Ascending aorta (tissue), 2 donors: Measurements from ENCODE around the gene NLRC3. TPM values are rescaled to one million over a fixed set of nuclear protein-coding genes. Genes with fewer than 3 reads are reported as not detected.

ENCODE experiments used
- DNase-seq, 2 donors: peaks; one replicate each; pipeline ENCODE4 v3.0.0-alpha.2; 2019; ENCODE audit warnings: low spot score in 2 of 2
- H3K27ac ChIP-seq, 2 donors: fragments of 200-600 bp; sonication (generic); one replicate each; pipeline ENCODE4 v1.5.1; 2016 to 2017; ENCODE audit warnings: mild to moderate bottlenecking in 1 of 2
- H3K27me3 ChIP-seq: fragments of 200-600 bp; sonication (generic); one replicate; pipeline ENCODE4 v1.5.1; 2017
- H3K36me3 ChIP-seq, 2 donors: fragments of 200-600 bp; sonication (generic); one replicate each; pipeline ENCODE4 v1.5.1; 2016
- H3K4me1 ChIP-seq, 2 donors: fragments of 200-600 bp; sonication (generic); one replicate each; pipeline ENCODE4 v1.5.1; 2016 to 2017; ENCODE audit warnings: mild to moderate bottlenecking in 1 of 2
- H3K4me3 ChIP-seq, 2 donors: fragments of 200-600 bp; sonication (generic); one replicate each; pipeline ENCODE4 v1.5.1; 2016 to 2017; ENCODE audit warnings: mild to moderate bottlenecking in 1 of 2
- H3K9me3 ChIP-seq, 2 donors: fragments of 200-600 bp; sonication (generic); one replicate each; pipeline ENCODE4 v1.5.1; 2016
- intact Hi-C: fragments of 100-400 bp; cut with DNase I; formaldehyde crosslinking; loops from one replicate; pipeline ENCODE4 v1.15.1; 2023
- total RNA-seq: library from RNA; depleted of rRNA; stranded (reverse); fragments of >200 nt; gene quantifications from one replicate; pipeline ENCODE4 v1.1.0, GENCODE V29; 2016
- TF ChIP-seq, protein P1 (sequence below), 3 experiments: fragments of 200-600 bp in 2 of 3; fragments of 450-650 bp in 1 of 3; sonication (generic) in 2 of 3; IDR thresholded peaks; one replicate each; pipeline ENCODE4 v1.5.1; 2016 to 2019; ENCODE audit warnings: antibody characterized with exemption in 3 of 3, mild to moderate bottlenecking in 1 of 3, moderate library complexity in 1 of 3

NLRC3 gene
- total RNA-seq, 1 donor from 2014 or later, result 2.1 TPM

DNA sequence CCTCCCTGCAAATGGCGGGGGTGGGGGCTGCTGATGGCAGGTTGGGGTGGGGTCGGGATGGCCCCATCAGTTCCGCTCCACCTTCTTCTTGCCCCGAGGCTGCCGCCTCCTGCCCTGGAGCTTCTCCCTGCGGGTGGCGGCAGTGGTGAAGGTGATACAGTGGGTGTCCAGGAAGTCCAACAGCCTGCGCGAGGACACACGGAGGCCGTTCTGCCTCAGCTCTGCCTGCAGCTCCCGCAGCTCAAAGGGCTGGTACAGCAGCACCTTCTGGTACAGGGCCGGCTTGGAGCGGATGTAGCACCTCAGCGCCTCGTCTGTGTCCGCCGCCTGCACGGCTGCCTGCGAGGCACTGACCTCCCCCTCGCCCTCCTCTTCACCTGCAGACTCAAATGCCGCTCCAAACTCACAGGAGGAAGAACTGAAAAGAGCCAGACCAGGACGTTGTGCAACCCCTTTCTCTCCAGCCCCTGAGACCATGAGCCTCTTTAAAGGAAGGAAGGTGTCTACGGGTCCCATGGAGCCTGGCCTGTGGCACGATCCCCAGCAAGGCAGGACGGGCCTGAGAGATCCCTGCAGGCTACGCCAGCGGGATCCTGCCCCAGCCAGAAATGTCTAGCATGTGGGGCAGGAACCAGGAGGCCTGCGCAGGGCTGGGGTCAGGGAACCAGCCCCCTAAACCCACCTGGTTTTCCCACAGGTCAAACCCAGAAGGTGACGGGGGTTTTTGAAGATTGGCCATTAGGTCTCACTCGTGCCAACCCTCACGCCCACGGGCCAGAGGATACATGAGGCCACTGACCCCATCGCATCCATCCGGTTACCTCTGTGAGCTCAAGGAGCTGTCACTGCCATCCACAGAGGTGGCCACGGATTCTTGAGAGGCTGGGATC lies 5.3 kb upstream of the NLRC3 start:
- H3K27ac ChIP-seq, result no peak overlapping the region
- DNase-seq, result no peak
- H3K27me3 ChIP-seq, result no peaks in the 10 kb centered on the region
- intact Hi-C loops, result no loop called here
- H3K36me3 ChIP-seq, result peaks cover 15 to 25% of the 10 kb centered on the region in 2 donors
- H3K4me1 ChIP-seq, result no peaks in the 10 kb centered on the region
- H3K4me3 ChIP-seq, result no peak overlapping the region
- H3K9me3 ChIP-seq, result no peaks in the 10 kb centered on the region
- TF ChIP-seq, protein P1, sequence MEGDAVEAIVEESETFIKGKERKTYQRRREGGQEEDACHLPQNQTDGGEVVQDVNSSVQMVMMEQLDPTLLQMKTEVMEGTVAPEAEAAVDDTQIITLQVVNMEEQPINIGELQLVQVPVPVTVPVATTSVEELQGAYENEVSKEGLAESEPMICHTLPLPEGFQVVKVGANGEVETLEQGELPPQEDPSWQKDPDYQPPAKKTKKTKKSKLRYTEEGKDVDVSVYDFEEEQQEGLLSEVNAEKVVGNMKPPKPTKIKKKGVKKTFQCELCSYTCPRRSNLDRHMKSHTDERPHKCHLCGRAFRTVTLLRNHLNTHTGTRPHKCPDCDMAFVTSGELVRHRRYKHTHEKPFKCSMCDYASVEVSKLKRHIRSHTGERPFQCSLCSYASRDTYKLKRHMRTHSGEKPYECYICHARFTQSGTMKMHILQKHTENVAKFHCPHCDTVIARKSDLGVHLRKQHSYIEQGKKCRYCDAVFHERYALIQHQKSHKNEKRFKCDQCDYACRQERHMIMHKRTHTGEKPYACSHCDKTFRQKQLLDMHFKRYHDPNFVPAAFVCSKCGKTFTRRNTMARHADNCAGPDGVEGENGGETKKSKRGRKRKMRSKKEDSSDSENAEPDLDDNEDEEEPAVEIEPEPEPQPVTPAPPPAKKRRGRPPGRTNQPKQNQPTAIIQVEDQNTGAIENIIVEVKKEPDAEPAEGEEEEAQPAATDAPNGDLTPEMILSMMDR (IDR thresholded peaks at IDR 0.05), result no peak

DNA sequence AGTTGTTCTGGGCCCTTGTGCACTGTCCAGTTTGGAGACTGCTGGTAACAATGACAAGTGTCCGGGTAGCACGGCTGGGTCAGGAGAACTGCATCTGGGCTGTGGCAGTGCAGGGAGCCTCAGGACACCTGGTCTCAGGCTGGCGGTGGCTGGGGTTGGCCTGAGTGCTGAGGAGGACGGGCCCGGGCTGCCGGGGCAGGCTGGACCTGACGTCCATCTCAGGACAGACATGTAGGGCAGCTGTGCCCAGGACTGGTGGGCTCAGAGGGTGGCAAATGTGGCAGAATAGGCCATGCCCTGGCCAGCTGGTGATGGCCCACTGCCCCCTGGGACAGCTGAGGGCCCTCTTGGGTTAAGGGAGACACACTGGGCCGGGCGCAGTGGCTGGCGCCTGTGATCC lies 4.2 kb upstream of the NLRC3 start:
- Histone ChIP-seq H3K27ac (no peak overlapping the region), H3K36me3 (peaks cover 15 to 24% of the 10 kb centered on the region in 2 donors), H3K27me3 (no peaks in the 10 kb centered on the region), H3K4me1 (no peaks in the 10 kb centered on the region), H3K4me3 (no peak overlapping the region), H3K9me3 (no peaks in the 10 kb centered on the region)
- TF ChIP-seq, protein P1 (IDR thresholded peaks at IDR 0.05), result no peak
- intact Hi-C loops, result no loop called here
- no peak for DNase-seq

DNA sequence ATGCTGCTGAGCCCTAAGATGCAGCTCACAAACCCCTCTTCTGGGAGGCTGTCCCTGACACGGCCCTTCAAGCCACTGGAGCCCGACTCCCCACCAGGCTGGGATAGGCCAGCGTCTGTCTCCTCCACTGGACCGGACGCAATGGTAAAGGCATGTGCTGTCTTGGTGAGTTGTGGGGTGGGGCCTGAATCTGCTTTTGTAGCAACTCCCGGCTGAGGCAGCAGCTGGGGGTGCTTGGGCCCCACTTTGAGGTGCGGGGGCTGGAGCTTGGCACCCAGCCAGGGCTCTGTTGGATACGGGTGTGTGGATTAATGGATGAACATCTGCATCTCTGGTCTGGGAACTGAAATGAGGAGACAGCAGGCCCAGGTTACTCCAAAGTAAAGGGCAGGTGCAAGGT lies 3.5 kb upstream of the NLRC3 start:
- H3K27ac ChIP-seq, result no peak overlapping the region
- intact Hi-C loops, result no loop called here
- no peaks in the 10 kb centered on the region for H3K4me1 ChIP-seq
- TF ChIP-seq, protein P1 (IDR thresholded peaks at IDR 0.05), result no peak
- H3K27me3 ChIP-seq, result no peaks in the 10 kb centered on the region
- DNase-seq, result no peak
- H3K4me3 ChIP-seq, result no peak overlapping the region
- H3K9me3 ChIP-seq, result no peaks in the 10 kb centered on the region
- peaks cover 15 to 24% of the 10 kb centered on the region in 2 donors for H3K36me3 ChIP-seq

DNA sequence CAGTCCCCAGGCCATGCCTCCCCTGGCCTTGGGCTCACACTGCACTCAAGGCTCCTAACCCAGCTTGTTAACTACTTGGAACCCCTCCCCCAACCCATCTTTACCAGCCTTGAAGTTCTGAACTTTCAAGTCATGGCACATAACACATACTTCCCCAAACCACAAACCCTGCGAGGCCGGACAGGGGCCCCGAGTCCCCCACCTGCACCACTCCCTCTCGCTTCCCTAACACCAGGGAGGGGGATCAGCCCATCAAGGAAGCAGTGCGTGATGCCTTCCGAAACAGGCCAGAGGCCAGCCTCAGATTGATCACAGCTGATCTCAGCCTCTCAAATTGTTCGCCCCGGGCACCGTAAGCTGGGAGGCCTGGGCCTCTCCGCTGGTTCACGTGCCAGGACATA lies 3.0 kb upstream of the NLRC3 start:
- Histone ChIP-seq H3K4me3 (no peak overlapping the region), H3K4me1 (no peaks in the 10 kb centered on the region), H3K36me3 (peaks cover 15 to 24% of the 10 kb centered on the region in 2 donors), H3K27ac (no peak overlapping the region), H3K27me3 (no peaks in the 10 kb centered on the region), H3K9me3 (no peaks in the 10 kb centered on the region)
- DNase-seq, result no peak
- intact Hi-C loops, result no loop called here
- TF ChIP-seq, protein P1 (IDR thresholded peaks at IDR 0.05), result no peak

DNA sequence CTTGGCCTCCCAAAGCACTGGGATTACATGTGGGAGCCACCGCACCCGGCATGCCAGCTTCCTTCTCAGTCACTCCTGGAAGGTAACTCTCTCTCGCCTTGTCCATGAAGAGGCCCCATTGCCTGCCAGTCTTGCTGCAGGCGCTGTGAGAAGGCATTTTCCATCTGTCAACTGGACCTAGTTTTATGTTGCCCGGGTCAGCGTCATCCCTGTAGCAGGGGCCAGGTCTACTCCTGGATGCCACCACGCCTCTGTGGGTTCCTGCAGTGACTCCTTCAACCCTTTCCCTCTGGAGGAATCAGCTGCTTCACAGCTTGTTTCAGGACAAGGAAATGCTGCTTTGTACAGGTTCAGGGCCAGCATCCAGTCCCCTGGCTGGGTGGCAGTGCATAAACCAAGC lies 2.6 kb upstream of the NLRC3 start:
- Histone ChIP-seq H3K9me3 (no peaks in the 10 kb centered on the region), H3K4me1 (no peaks in the 10 kb centered on the region), H3K27me3 (no peaks in the 10 kb centered on the region), H3K4me3 (no peak overlapping the region), H3K36me3 (peaks cover 15 to 24% of the 10 kb centered on the region in 2 donors), H3K27ac (no peak overlapping the region)
- TF ChIP-seq, protein P1 (IDR thresholded peaks at IDR 0.05), result no peak
- DNase-seq, result no peak
- intact Hi-C loops, result no loop called here
